Vagina (tissue), 2 donors: ENCODE results near the gene SEMA3B.

ENCODE experiments used
- POLR2A ChIP-seq, 2 donors: fragments of 450-650 bp; IDR thresholded peaks; one replicate each; pipeline ENCODE4 v1.6.1; 2017; ENCODE audit warnings: antibody characterized with exemption in 2 of 2, mild to moderate bottlenecking in 2 of 2, moderate library complexity in 2 of 2
- TF ChIP-seq, protein P1 (sequence below), 3 experiments: fragments of 450-650 bp in 2 of 3; fragments of 200-600 bp in 1 of 3; sonication (generic) in 1 of 3; IDR thresholded peaks; one replicate each; pipeline ENCODE4 v1.5.1; 2017 to 2019; ENCODE audit warnings: antibody characterized with exemption in 3 of 3, mild to moderate bottlenecking in 2 of 3, moderate library complexity in 2 of 3

DNA sequence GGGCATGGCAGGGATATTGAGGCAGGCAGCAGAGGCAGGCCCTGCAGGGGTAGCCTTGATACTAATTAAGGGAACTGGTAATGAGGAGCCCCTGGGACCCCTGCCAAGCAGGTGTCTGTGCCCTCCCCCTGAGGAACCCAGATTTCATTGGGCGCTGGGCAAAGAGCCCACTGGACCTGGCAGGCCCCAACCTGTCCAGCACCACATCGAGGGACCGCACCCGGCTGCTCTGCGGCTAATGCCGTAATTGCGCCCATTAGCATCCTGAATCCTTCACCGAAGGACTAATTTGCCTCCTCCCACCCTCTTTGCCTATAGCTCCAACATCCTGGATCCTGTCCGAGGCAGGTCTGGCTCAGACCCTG, 13.7 kb upstream of the SEMA3B start:
- TF ChIP-seq, protein P1, sequence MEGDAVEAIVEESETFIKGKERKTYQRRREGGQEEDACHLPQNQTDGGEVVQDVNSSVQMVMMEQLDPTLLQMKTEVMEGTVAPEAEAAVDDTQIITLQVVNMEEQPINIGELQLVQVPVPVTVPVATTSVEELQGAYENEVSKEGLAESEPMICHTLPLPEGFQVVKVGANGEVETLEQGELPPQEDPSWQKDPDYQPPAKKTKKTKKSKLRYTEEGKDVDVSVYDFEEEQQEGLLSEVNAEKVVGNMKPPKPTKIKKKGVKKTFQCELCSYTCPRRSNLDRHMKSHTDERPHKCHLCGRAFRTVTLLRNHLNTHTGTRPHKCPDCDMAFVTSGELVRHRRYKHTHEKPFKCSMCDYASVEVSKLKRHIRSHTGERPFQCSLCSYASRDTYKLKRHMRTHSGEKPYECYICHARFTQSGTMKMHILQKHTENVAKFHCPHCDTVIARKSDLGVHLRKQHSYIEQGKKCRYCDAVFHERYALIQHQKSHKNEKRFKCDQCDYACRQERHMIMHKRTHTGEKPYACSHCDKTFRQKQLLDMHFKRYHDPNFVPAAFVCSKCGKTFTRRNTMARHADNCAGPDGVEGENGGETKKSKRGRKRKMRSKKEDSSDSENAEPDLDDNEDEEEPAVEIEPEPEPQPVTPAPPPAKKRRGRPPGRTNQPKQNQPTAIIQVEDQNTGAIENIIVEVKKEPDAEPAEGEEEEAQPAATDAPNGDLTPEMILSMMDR (IDR thresholded peaks at IDR 0.05): no peak
- TF ChIP-seq POLR2A (IDR thresholded peaks at IDR 0.05): no peak
